AG09309 (cell line): ENCODE results near the gene GJB1.

ENCODE experiments used
- DNase-seq: peaks from one replicate; pipeline ENCODE4 v3.0.0-alpha.2; 2010; ENCODE audit warnings: low read depth
- H3K4me3 ChIP-seq: 2 replicates; pipeline ENCODE4 v1.5.1; 2011; ENCODE audit warnings: mild to moderate bottlenecking, low read depth, low read length, moderate library complexity; ENCODE audit not compliant: control insufficient read depth
- CTCF ChIP-seq: IDR thresholded peaks from 2 replicates; pipeline ENCODE4 v1.5.1; 2011; ENCODE audit warnings: mild to moderate bottlenecking, low read depth, low read length, inconsistent platforms; ENCODE audit not compliant: insufficient read depth, control insufficient read depth; ENCODE audit errors: missing control alignments

The GJB1 gene

DNA sequence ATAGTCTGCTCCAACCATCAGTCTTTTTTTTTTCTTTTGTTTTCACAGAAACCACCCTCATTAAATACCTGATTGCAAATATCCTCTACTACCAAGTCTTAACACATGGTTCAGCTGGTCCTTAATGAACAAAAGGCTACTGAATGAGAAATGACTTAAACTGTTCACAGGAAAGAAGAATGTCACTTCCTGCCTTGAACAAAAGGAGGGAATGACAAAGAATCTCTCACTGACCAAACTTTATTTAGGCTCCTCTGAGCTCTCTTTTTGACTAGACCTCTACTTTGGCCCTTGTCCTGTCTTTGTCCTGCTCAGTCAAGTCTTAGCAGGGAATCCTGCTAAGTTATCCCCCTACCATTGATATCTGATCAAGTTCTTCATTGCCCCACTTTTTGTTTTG lies 31.8 kb upstream of the GJB1 start:
- DNase-seq = no peak
- no peak for TF ChIP-seq CTCF
- no peak overlapping the region for H3K4me3 ChIP-seq

DNA sequence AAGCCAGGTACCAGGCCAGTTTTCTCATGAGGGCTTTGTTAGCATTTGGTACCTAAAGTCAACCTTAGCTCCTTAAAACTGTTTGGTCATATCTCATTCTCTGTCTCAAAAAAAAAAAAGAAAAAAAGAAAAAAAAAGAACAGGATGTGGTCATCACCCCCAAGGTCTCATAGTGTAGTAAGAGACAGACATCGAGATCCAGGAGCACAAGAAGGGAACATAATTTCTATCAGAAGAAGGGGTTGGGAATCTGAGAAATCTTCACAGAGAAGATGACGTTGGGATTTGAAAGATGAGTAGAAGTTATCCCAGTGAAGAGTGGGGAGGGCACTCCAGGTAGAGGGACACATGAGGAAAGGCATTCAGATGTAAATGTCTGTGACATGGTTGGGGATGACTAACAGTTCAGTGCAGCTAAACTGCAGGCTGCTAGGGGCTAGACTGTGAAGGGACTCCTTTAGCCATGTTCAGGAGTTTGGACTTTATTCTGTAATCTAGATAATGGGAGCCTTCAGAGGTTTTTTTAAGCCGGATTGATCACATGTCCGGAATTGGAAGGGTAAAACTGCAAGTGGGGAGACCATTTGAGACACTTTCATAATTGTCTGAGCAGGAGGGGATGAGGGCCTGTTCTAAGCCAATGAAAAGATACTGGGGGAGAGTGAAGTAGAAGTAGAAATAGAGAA lies 26.9 kb upstream of the GJB1 start:
- no peak for DNase-seq

GRCh38 chrX:71198066-71198465 lies 25.0 kb upstream of the GJB1 start:
- TF ChIP-seq CTCF = no peak
- H3K4me3 ChIP-seq = no peak overlapping the region
- DNase-seq = no peak

More for the DNA sequence above, 26.9 kb upstream of the GJB1 start:
- H3K4me3 ChIP-seq = no peak overlapping the region
- TF ChIP-seq CTCF = no peak

GRCh38 chrX:71199252-71200008 lies 23.6 kb upstream of the GJB1 start:
- no peak for TF ChIP-seq CTCF
- no peak overlapping the region for H3K4me3 ChIP-seq
- DNase-seq = no peak

GRCh38 chrX:71210816-71211215 lies 12.2 kb upstream of the GJB1 start:
- DNase-seq = peak; percentile 24
- no peak overlapping the region for H3K4me3 ChIP-seq
- no peak for TF ChIP-seq CTCF

DNA sequence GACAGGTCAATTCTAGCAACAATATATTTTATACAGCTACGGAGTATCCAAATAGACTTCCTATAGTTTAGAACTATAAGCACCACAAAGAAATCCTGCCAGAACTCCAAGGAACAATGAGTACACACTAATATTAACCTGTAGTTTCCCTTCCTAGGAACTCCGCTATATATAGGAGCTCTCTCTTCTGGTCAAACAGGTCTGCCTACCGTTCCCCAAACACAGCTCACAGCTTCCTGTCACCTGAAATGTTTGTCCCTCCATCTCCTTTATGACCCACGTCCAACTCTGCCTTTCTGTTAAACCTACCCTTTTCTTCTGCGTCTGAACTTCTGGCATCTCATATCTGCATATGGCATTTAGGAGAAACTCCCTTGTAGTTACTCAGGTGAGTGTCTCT lies 10.5 kb upstream of the GJB1 start:
- no peak for DNase-seq
- H3K4me3 ChIP-seq = no peak overlapping the region
- TF ChIP-seq CTCF = no peak
